Activated CD4-positive, alpha-beta T cell treated with anti-CD3 and anti-CD28 coated beads, Interleukin-2, amount 50 U/mL, for 1 hour (primary cell): ENCODE results near the gene SLC23A3.
A peak's percentile ranks its signal among the peaks of the same experiment; 100 is the strongest.

Source experiments
- DNase-seq: peaks from one replicate; pipeline ENCODE4 v3.0.0-alpha.2; 2020

The SLC23A3 gene

GRCh38 chr2:219140722-219141121 is 29.1 kb downstream of the SLC23A3 start:
- no peak for DNase-seq

GRCh38 chr2:219133976-219134375 is 35.9 kb downstream of the SLC23A3 start:
- DNase-seq = no peak

GRCh38 chr2:219131744-219132143 is 38.1 kb downstream of the SLC23A3 start:
- no peak for DNase-seq

- DNase-seq = no peak
These were observed 38.5 kb downstream of the SLC23A3 start for GRCh38 chr2:219131327-219131726.

GRCh38 chr2:219129589-219129988 is 40.2 kb downstream of the SLC23A3 start:
- DNase-seq = no peak

GRCh38 chr2:219128396-219128795 is 41.4 kb downstream of the SLC23A3 start:
- no peak for DNase-seq

GRCh38 chr2:219127037-219127635 is 42.7 kb downstream of the SLC23A3 start:
- DNase-seq = no peak

- DNase-seq = no peak
These were observed 43.3 kb downstream of the SLC23A3 start for GRCh38 chr2:219126555-219126954.

- DNase-seq = no peak
These were observed 44.0 kb downstream of the SLC23A3 start for GRCh38 chr2:219125886-219126270.

- DNase-seq = no peak
These were observed 44.5 kb downstream of the SLC23A3 start for GRCh38 chr2:219125225-219125885.

GRCh38 chr2:219124381-219125110 is 45.3 kb downstream of the SLC23A3 start:
- DNase-seq = no peak

GRCh38 chr2:219123356-219124135 is 46.3 kb downstream of the SLC23A3 start:
- DNase-seq = no peak

- DNase-seq = no peak
These were observed 47.4 kb downstream of the SLC23A3 start for GRCh38 chr2:219122202-219122980.

- DNase-seq = no peak
These were observed 49.7 kb downstream of the SLC23A3 start for GRCh38 chr2:219120082-219120481.

- DNase-seq = peak; percentile 62
These were observed 50.3 kb downstream of the SLC23A3 start for GRCh38 chr2:219119422-219120043.

GRCh38 chr2:219118504-219118903 is 51.3 kb downstream of the SLC23A3 start:
- no peak for DNase-seq

GRCh38 chr2:219116776-219117646 is 52.8 kb downstream of the SLC23A3 start:
- no peak for DNase-seq

- no peak for DNase-seq
These were observed 57.0 kb downstream of the SLC23A3 start for GRCh38 chr2:219112651-219113338.

- no peak for DNase-seq
These were observed 57.8 kb downstream of the SLC23A3 start for GRCh38 chr2:219112062-219112406.
